ENCODE results near the gene DUT. TPM values are rescaled to one million over a fixed set of nuclear protein-coding genes. Genes with fewer than 3 reads are reported as not detected.

The DUT gene
- polyA plus RNA-seq, 3 donors, result 43.8 to 71.9 (median 62.3) TPM

DNA sequence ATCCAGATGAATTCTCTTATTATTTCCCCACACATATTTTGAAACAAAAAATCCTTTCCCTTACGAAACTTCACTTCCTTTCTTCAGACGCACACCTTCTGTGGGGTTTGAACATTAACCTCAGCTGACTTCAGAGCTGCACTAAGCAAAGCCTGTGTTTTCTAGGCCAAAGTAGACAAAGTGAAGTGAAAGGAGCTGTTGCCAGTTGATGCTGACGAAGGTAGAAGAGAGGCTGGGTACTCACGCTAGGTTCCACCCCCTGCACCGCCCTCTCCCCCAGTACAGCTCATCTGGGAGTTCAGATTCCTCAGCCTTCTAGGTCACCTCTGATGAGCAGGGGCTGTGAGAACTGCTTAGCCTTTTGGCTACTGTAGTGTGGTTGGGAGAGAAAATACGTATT is 24.1 kb downstream of the DUT start:
- WGBS (ENCODE audit: insufficient coverage), result no CpG with 5 or more reads among the region's 6 CpGs
- no peaks in the 10 kb centered on the region for H3K27me3 ChIP-seq (ENCODE audit: control insufficient read depth in 2 of 2, insufficient read depth in 2 of 2, low read length in 2 of 2)
- no peak for DNase-seq
- no peaks in the 10 kb centered on the region for H3K9me3 Mint-ChIP-seq
- peaks cover 19% of the 10 kb centered on the region for H3K4me1 Mint-ChIP-seq
- H3K36me3 Mint-ChIP-seq, result no peaks in the 10 kb centered on the region
- no peaks in the 10 kb centered on the region for H3K27me3 Mint-ChIP-seq (ENCODE audit: low read depth in 3 of 3)
- H3K4me3 Mint-ChIP-seq, result no peak overlapping the region
- H3K36me3 ChIP-seq (replicated peaks in 1 of 2; ENCODE audit: control insufficient read depth in 1 of 2, insufficient read depth in 2 of 2, low read length in 2 of 2), result no peaks in the 10 kb centered on the region
- no peak for TF ChIP-seq CTCF (IDR thresholded peaks at IDR 0.05)
- H3K4me2 ChIP-seq (replicated peaks; ENCODE audit: extremely low read depth, low read length, poor library complexity, severe bottlenecking), result no peak overlapping the region
- H2AFZ ChIP-seq (ENCODE audit: insufficient read depth, low read depth, low read length, poor library complexity, severe bottlenecking), result no peak overlapping the region
- H3K4me3 ChIP-seq (replicated peaks in 1 of 3; ENCODE audit: low read depth in 2 of 3, low read length in 3 of 3), result no peak overlapping the region
- H4K20me1 ChIP-seq (ENCODE audit: insufficient read depth, low read length), result no peaks in the 10 kb centered on the region
- H3K9ac ChIP-seq (ENCODE audit: insufficient read depth, low read length, poor library complexity, severe bottlenecking), result no peak overlapping the region
- no peaks in the 10 kb centered on the region for H3K79me2 ChIP-seq (ENCODE audit: insufficient read depth, low read length)
- H3K27ac Mint-ChIP-seq, result no peak overlapping the region
- intact Hi-C loops (cut with micrococcal nuclease), result no loop called here
- no peaks in the 10 kb centered on the region for H3K9me3 ChIP-seq (replicated peaks in 1 of 2; ENCODE audit: control insufficient read depth in 1 of 2, insufficient read depth in 1 of 2, low read length in 2 of 2)
- H3K27ac ChIP-seq (ENCODE audit: low read depth in 1 of 2, low read length in 2 of 2), result no peak overlapping the region
- peaks cover 0 to 3% of the 10 kb centered on the region in 2 donors for H3K4me1 ChIP-seq (ENCODE audit: control insufficient read depth in 1 of 2, insufficient read depth in 2 of 2, low read length in 2 of 2)

- WGBS (ENCODE audit: insufficient coverage), result no CpG with 5 or more reads among the region's 3 CpGs
These were observed 27.3 kb downstream of the DUT start for GRCh38 chr15:48358229-48359152.

More at GRCh38 chr15:48358229-48359152, 27.3 kb downstream of the DUT start:
- Histone ChIP-seq H3K4me2 (replicated peaks; ENCODE audit: extremely low read depth, low read length, poor library complexity, severe bottlenecking) (no peak overlapping the region), H2AFZ (ENCODE audit: insufficient read depth, low read depth, low read length, poor library complexity, severe bottlenecking) (no peak overlapping the region), H3K4me3 (replicated peaks in 1 of 3; ENCODE audit: low read depth in 2 of 3, low read length in 3 of 3) (no peak overlapping the region), H3K27ac (ENCODE audit: low read depth in 1 of 2, low read length in 2 of 2) (no peak overlapping the region), H3K36me3 (replicated peaks in 1 of 2; ENCODE audit: control insufficient read depth in 1 of 2, insufficient read depth in 2 of 2, low read length in 2 of 2) (no peaks in the 10 kb centered on the region), H3K9me3 (replicated peaks in 1 of 2; ENCODE audit: control insufficient read depth in 1 of 2, insufficient read depth in 1 of 2, low read length in 2 of 2) (no peaks in the 10 kb centered on the region), H3K4me1 (ENCODE audit: control insufficient read depth in 1 of 2, insufficient read depth in 2 of 2, low read length in 2 of 2) (peaks cover 0 to 3% of the 10 kb centered on the region in 2 donors), H3K79me2 (ENCODE audit: insufficient read depth, low read length) (no peaks in the 10 kb centered on the region), H3K27me3 (ENCODE audit: control insufficient read depth in 2 of 2, insufficient read depth in 2 of 2, low read length in 2 of 2) (no peaks in the 10 kb centered on the region), H3K9ac (ENCODE audit: insufficient read depth, low read length, poor library complexity, severe bottlenecking) (no peak overlapping the region), H4K20me1 (ENCODE audit: insufficient read depth, low read length) (no peaks in the 10 kb centered on the region)
- Mint-ChIP-seq H3K9me3 (peaks cover 0 to 3% (median 0%) of the 10 kb centered on the region in 7 donors), H3K27ac (no peak overlapping the region), H3K4me1 (peaks cover 22% of the 10 kb centered on the region), H3K27me3 (ENCODE audit: low read depth in 3 of 3) (no peaks in the 10 kb centered on the region), H3K4me3 (peak overlapping the region; percentile 32 to 52), H3K36me3 (no peaks in the 10 kb centered on the region)
- TF ChIP-seq CTCF (IDR thresholded peaks at IDR 0.05), result peak; percentile 19
- intact Hi-C loops (cut with micrococcal nuclease), result no loop called here
- no peak for DNase-seq
